ENCODE measurements around the gene DPF3.
"Not testable (repeated sequence)": the region's sequence is repeated elsewhere in the genome, so short reads cannot be mapped to it uniquely, and the experiment has no call there.

The DPF3 gene

GRCh38 chr14:72878746-72879145 lies 15.2 kb downstream of the DPF3 start:
- no peak for DNase-seq

GRCh38 chr14:72876710-72877063 lies 17.2 kb downstream of the DPF3 start:
- DNase-seq, result no peak

- no peak for DNase-seq
Observed at GRCh38 chr14:72876005-72876709, 17.7 kb downstream of the DPF3 start.

DNA sequence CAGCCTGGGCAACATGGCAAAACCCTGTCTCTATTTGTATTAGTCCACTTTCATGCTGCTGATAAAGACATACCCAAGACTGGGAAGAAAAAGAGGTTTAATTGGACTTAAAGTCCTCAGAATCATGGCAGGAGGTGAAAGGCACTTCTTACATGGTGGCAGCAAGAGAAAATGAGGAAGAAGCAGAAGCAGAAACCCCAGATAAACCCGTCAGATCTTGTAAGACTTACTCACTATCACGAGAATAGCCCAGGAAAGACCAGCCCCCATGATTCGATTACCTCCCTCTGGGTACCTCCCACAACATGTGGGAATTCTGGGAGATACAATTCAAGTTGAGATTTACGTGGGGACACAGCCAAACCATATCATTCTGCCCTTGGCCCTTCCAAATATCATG lies 23.0 kb downstream of the DPF3 start:
- DNase-seq, result not testable (repeated sequence)

- DNase-seq, result no peak
Observed at GRCh38 chr14:72869407-72870329, 24.2 kb downstream of the DPF3 start.

- no peak for DNase-seq
Observed at GRCh38 chr14:72868500-72868899, 25.4 kb downstream of the DPF3 start.

DNA sequence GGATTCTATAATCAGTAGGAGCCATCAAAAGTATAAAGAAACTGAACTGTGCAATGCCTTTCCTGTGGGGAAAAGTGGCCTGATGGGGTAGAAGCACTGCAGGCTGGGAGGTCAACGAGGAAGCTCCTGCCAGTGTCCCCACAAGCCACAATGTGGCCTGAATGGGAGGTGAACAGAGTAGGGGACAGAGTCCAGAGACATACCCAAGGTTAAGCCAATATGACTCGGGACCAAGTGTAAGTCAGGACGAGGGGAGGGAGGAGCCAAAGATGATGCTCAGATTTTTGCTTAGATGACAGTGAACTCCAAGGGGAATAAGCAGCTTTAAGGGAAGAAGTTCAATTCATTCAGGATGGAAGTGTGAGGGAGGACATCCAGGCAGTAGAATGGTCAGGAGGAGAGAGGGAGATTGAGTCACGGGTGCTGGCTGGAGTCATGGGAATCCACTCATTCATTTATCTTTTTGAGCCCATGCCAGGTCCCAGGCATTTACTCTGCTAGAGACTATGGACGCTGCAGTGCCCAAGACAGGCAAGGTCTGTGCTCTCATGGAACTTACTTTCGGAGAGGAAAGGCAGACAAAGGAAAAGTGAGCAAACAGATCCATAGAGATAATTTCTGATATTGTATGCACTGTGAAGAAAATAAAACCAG lies 29.1 kb downstream of the DPF3 start:
- no peak for DNase-seq

DNA sequence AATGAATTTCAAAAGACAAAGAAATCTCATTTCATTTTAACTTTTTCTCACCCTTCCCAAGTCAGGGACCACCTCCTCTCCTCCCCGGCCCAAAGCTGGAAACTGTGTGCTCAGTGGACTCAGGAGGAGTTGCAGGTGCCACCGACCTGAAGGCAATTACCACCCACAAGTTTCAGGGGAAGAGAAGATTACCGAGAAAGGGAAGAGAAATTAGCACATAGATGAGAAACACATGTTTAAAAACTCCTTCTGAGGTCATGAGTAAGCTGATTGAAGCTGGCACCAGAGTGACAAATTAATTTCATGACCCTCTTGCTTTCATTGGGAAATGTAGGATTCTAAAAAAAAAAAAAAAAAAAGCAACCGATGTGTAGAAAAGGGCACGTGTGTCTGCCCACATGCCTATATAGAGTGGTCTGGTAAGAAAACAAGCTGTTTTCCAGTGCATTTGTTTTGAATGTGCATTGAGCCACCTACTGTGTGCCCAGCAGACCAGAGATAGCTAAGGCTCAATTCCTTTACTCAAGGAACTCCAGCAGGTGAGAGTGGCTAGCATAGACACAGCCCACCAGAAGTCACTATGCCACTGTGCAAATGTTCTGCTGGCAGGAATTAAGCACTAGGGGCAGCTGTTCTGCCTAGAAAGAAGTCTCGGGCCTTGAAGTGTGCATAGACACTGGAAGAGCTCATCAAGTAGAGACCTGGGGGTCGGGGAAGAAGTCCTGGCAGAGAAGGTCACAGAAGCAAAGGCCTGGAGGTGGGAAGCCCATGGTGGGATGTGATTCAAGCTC lies 30.5 kb downstream of the DPF3 start:
- DNase-seq, result no peak

DNA sequence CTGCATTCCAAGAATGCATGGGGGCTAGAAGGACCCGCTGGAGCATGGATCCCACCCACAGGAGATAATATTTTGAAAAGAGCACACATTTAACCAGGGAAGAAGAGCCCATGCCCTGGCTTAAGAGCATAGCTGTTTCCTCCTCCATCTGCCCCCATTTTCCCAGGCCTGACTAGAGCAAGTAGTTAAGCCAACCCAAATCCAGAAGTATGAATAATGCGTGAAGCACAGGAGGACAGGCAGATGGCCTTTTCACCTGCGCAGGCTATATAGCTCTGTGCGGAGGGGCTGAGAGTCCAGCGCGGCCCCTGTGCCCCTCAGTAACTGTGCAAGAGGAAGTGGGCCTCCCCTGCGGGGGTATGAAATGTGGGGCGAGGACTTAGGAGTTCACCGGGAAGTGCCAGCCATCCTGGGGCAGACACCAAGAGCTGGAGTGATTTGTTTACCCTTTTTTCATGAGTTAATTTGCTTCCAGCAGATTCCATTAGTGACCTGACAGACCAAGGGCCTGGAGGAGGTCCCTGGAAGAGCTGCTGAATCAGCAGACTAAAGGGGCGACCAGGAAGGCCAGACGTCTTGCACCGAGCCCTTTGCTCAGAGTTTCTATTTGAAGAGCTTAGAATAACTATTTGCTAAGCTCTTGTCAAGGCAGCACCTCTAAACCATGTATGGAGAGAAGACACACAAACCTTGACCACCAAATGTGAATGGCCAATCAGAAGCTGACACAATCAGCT lies 37.2 kb downstream of the DPF3 start:
- DNase-seq, result no peak

DNA sequence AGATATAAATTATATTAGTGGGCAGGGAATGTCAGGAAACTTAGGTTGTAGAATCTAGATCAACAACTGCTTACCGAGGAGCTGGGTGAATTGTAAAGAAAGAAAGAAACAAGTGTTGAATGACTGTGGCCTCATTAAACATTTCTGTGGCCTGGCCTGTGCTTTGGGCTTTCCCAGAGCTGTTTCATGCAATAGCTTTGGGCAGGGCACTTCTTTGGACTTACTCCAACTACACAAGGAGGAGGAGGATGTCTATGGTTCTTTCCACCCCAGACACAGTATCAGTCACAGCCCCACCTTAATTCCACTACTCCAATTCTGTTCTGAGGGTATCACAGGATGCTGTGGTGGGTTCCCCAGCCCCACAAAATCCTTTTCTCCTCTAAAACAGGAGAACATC lies 38.0 kb downstream of the DPF3 start:
- DNase-seq, result no peak

- DNase-seq, result no peak
Observed at GRCh38 chr14:72852194-72852593, 41.7 kb downstream of the DPF3 start.

- no peak for DNase-seq
Observed at GRCh38 chr14:72851635-72852034, 42.3 kb downstream of the DPF3 start.

GRCh38 chr14:72850360-72850759 lies 43.5 kb downstream of the DPF3 start:
- DNase-seq, result no peak

DNA sequence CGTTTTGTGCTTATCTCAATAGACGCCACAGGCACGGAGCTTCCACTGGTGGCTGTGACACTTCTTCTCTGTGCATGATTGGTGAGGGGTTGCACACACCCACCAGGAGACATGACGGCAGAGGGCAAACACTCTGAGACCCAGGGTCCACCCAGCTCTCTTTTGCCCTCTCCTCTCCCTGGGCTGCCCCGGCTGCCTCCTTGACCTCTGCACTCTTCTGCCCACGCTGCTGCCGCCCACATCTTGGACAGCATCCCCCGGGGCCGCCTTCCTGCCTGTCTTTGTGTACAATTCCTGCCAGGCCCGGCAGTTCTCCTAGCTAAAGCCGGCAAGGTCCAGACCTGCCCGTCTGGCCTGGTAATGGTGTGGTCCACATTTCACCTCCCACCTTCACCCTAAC lies 44.7 kb downstream of the DPF3 start:
- no peak for DNase-seq

- DNase-seq, result no peak
Observed at GRCh38 chr14:72847721-72848120, 46.2 kb downstream of the DPF3 start.

DNA sequence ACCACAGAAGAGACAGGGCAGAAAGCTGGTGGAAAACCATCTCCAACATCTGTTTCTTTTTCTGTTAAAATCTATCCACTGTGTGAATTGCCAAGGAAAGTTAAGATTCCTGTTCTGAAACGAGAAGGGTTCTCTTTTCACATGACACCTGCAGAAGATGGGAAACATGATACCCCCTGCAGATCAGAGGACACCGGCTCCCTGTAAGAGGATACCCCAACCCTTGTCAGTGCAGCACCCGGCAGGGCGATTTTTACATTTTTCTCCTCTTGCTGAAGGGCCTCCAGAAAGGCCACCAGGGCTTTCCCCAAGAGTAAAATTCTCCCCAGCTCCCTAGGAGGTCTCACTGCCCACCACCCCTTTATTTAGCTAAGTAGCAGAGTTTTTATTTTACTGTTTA lies 48.2 kb downstream of the DPF3 start:
- DNase-seq, result no peak

DNA sequence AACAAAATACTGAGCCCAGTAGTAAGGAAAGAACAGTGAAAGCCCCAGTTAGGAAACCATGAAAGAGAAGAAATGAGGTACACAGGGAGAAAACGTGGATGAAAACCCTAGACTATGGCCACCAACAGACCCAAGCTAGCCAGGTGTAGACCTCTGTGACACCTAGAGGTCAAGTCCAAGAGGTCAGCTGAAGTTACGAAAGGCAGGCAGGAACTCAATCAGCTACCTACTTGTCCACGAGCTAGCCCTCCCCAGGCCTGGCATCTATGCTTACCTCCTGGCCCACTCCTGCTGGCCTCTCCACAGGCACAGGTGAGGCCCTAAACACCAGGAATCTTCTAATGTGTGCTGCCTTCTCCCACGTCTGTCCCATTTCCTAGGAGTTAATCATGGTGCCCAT lies 48.7 kb downstream of the DPF3 start:
- DNase-seq, result no peak

DNA sequence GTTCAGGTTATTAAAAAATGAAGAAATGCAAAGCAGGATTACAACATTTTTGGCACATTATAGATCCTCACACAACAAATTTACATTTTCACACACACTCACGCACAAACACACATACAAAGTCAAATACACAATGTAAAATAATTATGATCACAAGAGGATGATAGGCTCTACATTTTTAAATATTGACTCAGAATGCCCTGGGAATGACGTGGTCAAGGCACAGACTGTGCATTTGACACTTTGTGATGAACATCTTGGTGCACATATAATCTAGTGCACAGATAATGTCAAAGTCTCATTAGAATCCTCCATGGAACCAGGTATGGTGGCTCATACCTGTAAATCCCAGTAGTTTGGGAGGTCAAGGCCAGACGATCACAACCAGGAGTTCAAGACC lies 49.4 kb downstream of the DPF3 start:
- no peak for DNase-seq

DNA sequence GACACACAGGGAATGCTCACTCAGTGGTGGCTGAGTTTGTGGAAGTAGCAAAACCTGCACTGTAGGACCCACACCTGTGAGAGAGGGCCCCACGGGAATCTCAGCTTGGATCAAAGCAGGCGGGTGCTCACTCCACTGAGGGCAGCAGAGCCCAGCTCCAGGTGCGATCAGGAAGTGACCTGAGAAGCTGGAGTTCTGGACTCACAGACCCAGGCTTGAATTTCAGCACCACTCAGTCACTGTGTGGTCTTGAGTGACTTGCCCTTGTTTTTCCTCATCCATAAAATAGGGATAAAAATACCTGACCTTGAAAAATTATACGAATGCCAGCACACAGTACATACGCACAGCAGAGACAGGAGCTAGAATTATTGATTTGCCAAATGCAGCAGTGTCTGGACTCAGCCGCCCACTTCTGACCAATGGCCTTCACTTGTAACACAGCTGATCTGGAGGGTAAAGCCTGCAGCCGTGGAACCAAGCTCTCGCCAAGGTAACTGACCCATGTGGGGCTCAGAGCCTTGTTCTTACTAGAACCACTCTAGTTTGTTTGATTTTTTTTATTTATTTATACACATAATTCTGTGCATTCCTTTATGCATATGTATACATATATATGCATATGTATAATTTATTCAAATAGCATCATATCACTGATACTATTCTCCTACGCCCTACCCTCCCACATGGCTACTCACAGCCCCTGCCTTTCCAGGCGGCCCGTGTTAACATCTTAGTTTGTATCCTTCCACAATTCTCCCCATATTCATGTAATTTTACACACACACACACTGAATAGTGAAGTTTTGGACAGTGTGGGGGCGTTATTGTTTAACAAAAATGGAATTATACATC lies 53.9 kb downstream of the DPF3 start:
- DNase-seq, result no peak

DNA sequence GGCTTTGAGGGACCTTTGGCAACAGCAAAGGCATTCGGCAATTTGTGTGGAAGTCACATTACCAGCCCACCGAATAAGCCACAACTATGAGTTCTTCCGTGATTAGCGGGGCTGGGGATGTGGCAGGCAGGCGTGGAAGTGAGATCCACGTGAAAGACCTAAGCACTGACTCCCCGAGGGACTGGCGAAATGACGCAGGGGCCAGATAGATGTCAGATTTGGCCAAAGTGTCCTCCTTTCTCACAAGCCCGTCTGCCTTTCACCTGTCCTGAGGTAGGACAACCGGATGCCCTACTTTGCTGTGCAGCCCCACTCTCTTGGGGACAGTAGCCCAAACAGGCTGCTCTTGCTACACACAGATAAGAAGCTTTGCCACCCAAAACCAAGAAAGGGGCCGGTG lies 54.5 kb downstream of the DPF3 start:
- DNase-seq, result no peak

- no peak for DNase-seq
Observed at GRCh38 chr14:72836085-72836484, 57.8 kb downstream of the DPF3 start.
